HFFc6 (cell line): ENCODE measurements around the gene BST2. TPM values are rescaled to one million over a fixed set of nuclear protein-coding genes. Genes with fewer than 3 reads are reported as not detected.

Source experiments
- DNase-seq: peaks from one replicate; pipeline ENCODE4 v3.0.0-alpha.2; 2018
- H3K27ac Mint-ChIP-seq: 2 replicates; pipeline ENCODE4 v1.8.0; 2020; ENCODE audit warnings: mild to moderate bottlenecking, mixed read lengths
- H3K27me3 Mint-ChIP-seq: 2 replicates; pipeline ENCODE4 v1.8.0; 2021; ENCODE audit warnings: mild to moderate bottlenecking, moderate library complexity, mixed read lengths; ENCODE audit not compliant: insufficient read depth
- H3K36me3 Mint-ChIP-seq: 2 replicates; pipeline ENCODE4 v1.8.0; 2021; ENCODE audit warnings: low read depth, mixed read lengths
- H3K4me1 Mint-ChIP-seq: 2 replicates; pipeline ENCODE4 v1.8.0; 2020; ENCODE audit warnings: low read depth, mixed read lengths
- H3K4me3 Mint-ChIP-seq: 2 replicates; pipeline ENCODE4 v1.8.0; 2020; ENCODE audit warnings: mild to moderate bottlenecking, moderate library complexity, mixed read lengths
- H3K9me3 Mint-ChIP-seq: 2 replicates; pipeline ENCODE4 v1.8.0; 2020; ENCODE audit warnings: mild to moderate bottlenecking, mixed read lengths
- long read RNA-seq: library from polyadenylated mRNA; unstranded; transcript quantifications from one replicate; pipeline ENCODE4 v2.0.0, GENCODE V29; 2019
- total RNA-seq, 6 experiments: library from RNA; stranded (reverse); fragmentation: NEBNext Ultra II Directional; extraction: Animal tissue kit (Norgen Biotek cat#: 25700); gene quantifications; 2 replicates in 1 of 6; 3 replicates in 5 of 6; pipeline ENCODE4 v1.2.3, GENCODE V29; 2021
- TF ChIP-seq, protein P1 (sequence below): fragments of 200-600 bp; sonication (generic); IDR thresholded peaks from 2 replicates; pipeline ENCODE4 v1.5.0; 2021; ENCODE audit warnings: antibody characterized with exemption, mild to moderate bottlenecking

BST2 gene, protein sequence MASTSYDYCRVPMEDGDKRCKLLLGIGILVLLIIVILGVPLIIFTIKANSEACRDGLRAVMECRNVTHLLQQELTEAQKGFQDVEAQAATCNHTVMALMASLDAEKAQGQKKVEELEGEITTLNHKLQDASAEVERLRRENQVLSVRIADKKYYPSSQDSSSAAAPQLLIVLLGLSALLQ
- under 1 TPM in 3 of 6 experiments, not detected in 3; 0.21 to 0.59 (median 0.34) TPM for total RNA-seq
- long read RNA-seq, partial matches to known transcripts = 0 of 1 reads
- long read RNA-seq, other reads (novel, unspliced or antisense) = 0 of 1 reads

DNA sequence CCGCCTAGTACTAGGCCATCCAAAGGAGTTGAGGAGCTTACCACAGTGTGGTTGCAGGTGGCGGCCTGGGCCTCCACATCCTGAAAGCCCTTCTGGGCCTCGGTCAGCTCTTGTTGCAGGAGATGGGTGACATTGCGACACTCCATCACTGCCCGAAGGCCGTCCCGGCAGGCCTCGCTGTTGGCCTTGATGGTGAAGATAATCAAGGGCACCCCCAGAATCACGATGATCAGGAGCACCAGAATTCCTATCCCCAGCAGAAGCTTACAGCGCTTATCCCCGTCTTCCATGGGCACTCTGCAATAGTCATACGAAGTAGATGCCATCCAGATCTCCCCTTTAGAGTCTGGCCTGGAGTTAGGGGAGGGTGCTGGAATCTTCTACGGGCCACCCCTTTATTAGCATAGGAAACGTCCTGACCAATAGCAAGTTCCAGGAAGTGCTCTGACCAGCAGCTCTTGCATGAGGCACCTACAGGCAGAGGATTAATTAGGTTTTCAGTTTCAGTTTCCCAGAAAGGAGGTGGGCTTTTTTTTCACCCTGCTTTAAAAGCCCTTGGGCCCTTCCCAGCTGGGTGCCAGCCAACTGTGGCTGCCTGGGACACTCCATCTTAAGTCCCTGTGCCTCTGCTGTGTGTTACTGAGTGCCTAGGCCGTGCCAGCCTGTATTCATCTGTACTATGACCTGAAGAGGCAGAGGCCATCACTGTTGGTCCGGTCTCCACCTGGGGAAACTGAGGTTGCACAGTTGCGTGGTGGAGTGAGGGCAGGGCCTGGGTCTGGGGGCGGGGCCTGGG is at the start of gene BST2:
Gene BST2, minus strand, starts transcription at position 381 of the 796 bp plus-strand sequence. Its CDS starts 55 bp downstream, at position 326.
- no peak within 1 kb of the TSS for H3K27ac Mint-ChIP-seq
- peaks cover 6% of the 10 kb centered on the region; the same call in 1 of the 2 replicates for H3K4me1 Mint-ChIP-seq
- no peak within 1 kb of the TSS for H3K4me3 Mint-ChIP-seq
- H3K9me3 Mint-ChIP-seq = no peaks in the 10 kb centered on the region
- TF ChIP-seq, protein P1, sequence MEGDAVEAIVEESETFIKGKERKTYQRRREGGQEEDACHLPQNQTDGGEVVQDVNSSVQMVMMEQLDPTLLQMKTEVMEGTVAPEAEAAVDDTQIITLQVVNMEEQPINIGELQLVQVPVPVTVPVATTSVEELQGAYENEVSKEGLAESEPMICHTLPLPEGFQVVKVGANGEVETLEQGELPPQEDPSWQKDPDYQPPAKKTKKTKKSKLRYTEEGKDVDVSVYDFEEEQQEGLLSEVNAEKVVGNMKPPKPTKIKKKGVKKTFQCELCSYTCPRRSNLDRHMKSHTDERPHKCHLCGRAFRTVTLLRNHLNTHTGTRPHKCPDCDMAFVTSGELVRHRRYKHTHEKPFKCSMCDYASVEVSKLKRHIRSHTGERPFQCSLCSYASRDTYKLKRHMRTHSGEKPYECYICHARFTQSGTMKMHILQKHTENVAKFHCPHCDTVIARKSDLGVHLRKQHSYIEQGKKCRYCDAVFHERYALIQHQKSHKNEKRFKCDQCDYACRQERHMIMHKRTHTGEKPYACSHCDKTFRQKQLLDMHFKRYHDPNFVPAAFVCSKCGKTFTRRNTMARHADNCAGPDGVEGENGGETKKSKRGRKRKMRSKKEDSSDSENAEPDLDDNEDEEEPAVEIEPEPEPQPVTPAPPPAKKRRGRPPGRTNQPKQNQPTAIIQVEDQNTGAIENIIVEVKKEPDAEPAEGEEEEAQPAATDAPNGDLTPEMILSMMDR = no peak
- peaks cover 7% of the 10 kb centered on the region for H3K27me3 Mint-ChIP-seq
- DNase-seq = no peak
- H3K36me3 Mint-ChIP-seq = no peaks in the 10 kb centered on the region

DNA sequence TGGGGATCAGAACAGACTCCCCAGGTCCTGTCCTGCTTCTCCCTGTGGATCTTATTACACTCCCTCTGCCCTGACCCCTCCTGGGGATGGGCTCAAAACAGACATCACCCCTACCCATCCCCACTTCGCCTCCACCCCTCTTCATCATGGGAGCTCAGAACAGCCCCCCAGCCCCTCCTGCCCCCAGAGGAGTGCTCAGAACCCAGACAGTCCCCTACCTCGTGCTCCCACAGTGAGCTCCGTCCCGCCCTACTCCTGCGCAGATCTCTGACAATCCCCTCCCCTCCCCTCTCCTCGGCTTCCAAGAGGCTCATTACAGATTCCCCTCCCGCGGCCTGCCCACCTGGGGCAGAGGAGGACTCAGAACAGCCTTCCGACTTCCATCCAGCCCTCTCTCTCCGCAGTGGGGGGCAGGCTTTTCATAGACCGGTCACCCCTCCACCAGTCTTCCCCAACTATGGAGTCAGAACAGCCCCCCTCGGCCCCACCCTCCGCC is 49.2 kb upstream of the BST2 start:
- no peaks in the 10 kb centered on the region for H3K36me3 Mint-ChIP-seq
- no peak overlapping the region for H3K27ac Mint-ChIP-seq
- no peaks in the 10 kb centered on the region; the same call in 1 of the 2 replicates for H3K9me3 Mint-ChIP-seq
- TF ChIP-seq, protein P1 = no peak
- no peak for DNase-seq
- no peaks in the 10 kb centered on the region for H3K4me1 Mint-ChIP-seq
- H3K4me3 Mint-ChIP-seq = no peak overlapping the region
- H3K27me3 Mint-ChIP-seq = peaks cover 28% of the 10 kb centered on the region

DNA sequence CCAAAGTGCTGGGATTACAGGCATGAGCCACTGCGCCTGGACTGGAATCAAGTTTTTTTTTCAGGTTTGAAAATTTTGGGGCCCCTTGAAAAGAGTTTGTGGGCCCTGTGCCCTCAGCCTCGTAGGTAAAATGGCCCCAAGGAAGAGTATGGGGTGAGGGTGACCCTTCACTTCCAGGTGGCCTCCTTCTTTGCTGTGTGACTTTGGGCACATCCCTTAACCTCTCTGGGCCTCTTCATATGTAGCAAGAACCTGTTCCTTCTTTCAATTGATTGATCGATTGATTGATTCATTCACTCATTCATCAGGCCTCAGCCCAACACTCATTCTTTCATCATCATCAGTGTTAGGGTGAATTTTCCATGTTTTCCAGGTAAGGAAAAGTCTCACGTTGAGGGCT is 46.4 kb upstream of the BST2 start:
- H3K27me3 Mint-ChIP-seq = peaks cover 28% of the 10 kb centered on the region
- H3K9me3 Mint-ChIP-seq = no peaks in the 10 kb centered on the region; the same call in 1 of the 2 replicates
- no peak for DNase-seq

DNA sequence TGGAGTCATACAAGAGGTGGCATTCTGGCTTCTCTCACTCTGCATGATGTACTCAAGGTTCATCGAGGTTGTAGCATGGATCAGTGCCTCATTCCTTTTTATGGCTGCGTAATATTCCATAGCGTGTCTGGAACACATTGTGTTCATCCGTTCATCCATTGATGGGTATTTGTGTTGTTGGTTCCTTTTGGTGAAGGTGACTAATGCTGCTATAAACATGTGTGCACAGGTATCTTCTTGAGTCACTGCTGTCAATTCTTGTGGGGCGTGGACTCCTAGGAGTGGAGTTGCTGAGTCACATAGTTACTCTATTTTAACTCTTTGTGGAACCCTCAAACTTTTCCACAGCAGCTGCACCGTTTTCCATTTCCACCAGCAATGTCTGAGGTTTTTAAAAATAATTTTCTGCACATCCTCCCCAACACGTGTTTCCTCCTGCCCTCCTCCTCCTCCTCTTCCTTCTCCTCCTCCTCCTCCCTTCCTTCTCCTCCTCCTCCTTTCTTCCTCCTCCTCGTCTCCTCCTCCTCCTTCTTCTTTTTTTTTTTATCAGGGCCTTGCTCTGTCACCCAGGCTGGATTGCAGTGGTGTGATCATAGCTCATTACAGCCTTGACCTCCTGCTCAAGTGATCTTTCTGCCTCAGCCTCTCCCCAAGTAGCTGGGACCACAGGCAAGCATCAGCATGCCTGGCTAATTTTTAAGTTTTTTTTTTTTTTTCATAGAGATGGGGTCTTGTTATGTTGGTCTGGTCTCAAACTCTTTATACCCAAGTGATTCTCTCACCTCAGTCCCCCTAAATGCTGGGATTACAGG is 45.0 kb upstream of the BST2 start:
- Mint-ChIP-seq H3K4me1 (no peaks in the 10 kb centered on the region), H3K4me3 (no peak overlapping the region), H3K9me3 (no peaks in the 10 kb centered on the region; the same call in 1 of the 2 replicates), H3K36me3 (no peaks in the 10 kb centered on the region), H3K27me3 (peaks cover 28% of the 10 kb centered on the region), H3K27ac (no peak overlapping the region)
- TF ChIP-seq, protein P1 = no peak
- DNase-seq = no peak

More for the DNA sequence above, 46.4 kb upstream of the BST2 start:
- Mint-ChIP-seq H3K36me3 (no peaks in the 10 kb centered on the region), H3K4me1 (no peaks in the 10 kb centered on the region), H3K27ac (no peak overlapping the region), H3K4me3 (no peak overlapping the region)
- TF ChIP-seq, protein P1 = no peak
